H9 (cell line): ENCODE results near the gene PITPNB. TPM values are rescaled to one million over a fixed set of nuclear protein-coding genes. Genes with fewer than 3 reads are reported as not detected.

Source experiments
- DNase-seq: peaks from one replicate; pipeline ENCODE4 v3.0.0-alpha.2; 2017
- H2AFZ ChIP-seq: one replicate; pipeline ENCODE4 v1.6.1; 2013; ENCODE audit warnings: mild to moderate bottlenecking, low read length, control low read depth, moderate library complexity
- H2AK5ac ChIP-seq: 2 replicates; pipeline ENCODE4 v1.6.1; 2013; ENCODE audit warnings: low read length, control low read depth, mixed read lengths; ENCODE audit not compliant: insufficient read length
- H2BK120ac ChIP-seq: one replicate; pipeline ENCODE4 v1.6.1; 2013; ENCODE audit warnings: low read depth, mild to moderate bottlenecking, low read length, control low read depth, inconsistent platforms; ENCODE audit not compliant: poor library complexity, severe bottlenecking
- H2BK12ac ChIP-seq: 2 replicates; pipeline ENCODE4 v1.6.1; 2013; ENCODE audit warnings: low read length, control low read depth, mixed read lengths, low read depth; ENCODE audit not compliant: insufficient read length
- H2BK15ac ChIP-seq: 2 replicates; pipeline ENCODE4 v1.6.1; 2013; ENCODE audit warnings: low read depth, low read length, control low read depth
- H2BK20ac ChIP-seq: one replicate; pipeline ENCODE4 v1.6.1; 2013; ENCODE audit warnings: low read depth, mild to moderate bottlenecking, low read length, control low read depth, inconsistent platforms; ENCODE audit not compliant: poor library complexity, severe bottlenecking
- H2BK5ac ChIP-seq: 2 replicates; pipeline ENCODE4 v1.6.1; 2013; ENCODE audit warnings: low read length, control low read depth, mixed read lengths; ENCODE audit not compliant: insufficient read length
- H3K14ac ChIP-seq: 2 replicates; pipeline ENCODE4 v1.6.1; 2013; ENCODE audit warnings: low read length, control low read depth; ENCODE audit not compliant: insufficient read depth
- H3K18ac ChIP-seq: 2 replicates; pipeline ENCODE4 v1.6.1; 2013; ENCODE audit warnings: low read depth, mild to moderate bottlenecking, mixed read lengths, low read length, control low read depth; ENCODE audit not compliant: insufficient read length
- H3K23ac ChIP-seq: 2 replicates; pipeline ENCODE4 v1.6.1; 2013; ENCODE audit warnings: low read length, control low read depth, mixed read lengths, low read depth; ENCODE audit not compliant: insufficient read length
- H3K23me2 ChIP-seq: 2 replicates; pipeline ENCODE4 v1.6.1; 2013; ENCODE audit warnings: low read depth, mild to moderate bottlenecking, mixed read lengths, low read length, control low read depth; ENCODE audit not compliant: insufficient read length, poor library complexity, severe bottlenecking
- H3K27ac ChIP-seq: 2 replicates; pipeline ENCODE4 v1.5.1; 2013; ENCODE audit warnings: low read length, control low read depth, mixed read lengths, low read depth; ENCODE audit not compliant: insufficient read length
- H3K27me3 ChIP-seq: 2 replicates; pipeline ENCODE4 v1.6.1; 2013; ENCODE audit warnings: low read length, control low read depth, inconsistent platforms; ENCODE audit not compliant: insufficient read depth
- H3K4ac ChIP-seq: 2 replicates; pipeline ENCODE4 v1.6.1; 2013; ENCODE audit warnings: low read depth, mild to moderate bottlenecking, control low read depth, inconsistent platforms, low read length, moderate library complexity
- H3K4me1 ChIP-seq: 2 replicates; pipeline ENCODE4 v1.6.1; 2013; ENCODE audit warnings: low read length, control low read depth, inconsistent platforms; ENCODE audit not compliant: insufficient read depth
- H3K4me2 ChIP-seq: 2 replicates; pipeline ENCODE4 v1.6.1; 2013; ENCODE audit warnings: low read length, control low read depth, mixed read lengths; ENCODE audit not compliant: insufficient read length, insufficient read depth
- H3K56ac ChIP-seq: 2 replicates; pipeline ENCODE4 v1.6.1; 2013; ENCODE audit warnings: low read depth, mild to moderate bottlenecking, mixed read lengths, low read length, control low read depth; ENCODE audit not compliant: insufficient read length
- H3K79me1 ChIP-seq: 2 replicates; pipeline ENCODE4 v1.6.1; 2013; ENCODE audit warnings: low read depth, mild to moderate bottlenecking, moderate library complexity, low read length, control low read depth, inconsistent platforms; ENCODE audit not compliant: insufficient read depth, poor library complexity, severe bottlenecking
- H3K79me2 ChIP-seq: 2 replicates; pipeline ENCODE4 v1.6.1; 2013; ENCODE audit warnings: low read length, control low read depth, inconsistent platforms; ENCODE audit not compliant: insufficient read depth
- H3K9ac ChIP-seq: 2 replicates; pipeline ENCODE4 v1.6.1; 2013; ENCODE audit warnings: low read length, control low read depth, mixed read lengths; ENCODE audit not compliant: insufficient read length; ENCODE audit errors: extremely low read depth
- H3K9me3 ChIP-seq: one replicate; pipeline ENCODE4 v1.6.1; 2013; ENCODE audit warnings: low read depth, low read length, inconsistent platforms; ENCODE audit not compliant: control insufficient read depth
- H3T11ph ChIP-seq: one replicate; pipeline ENCODE4 v1.6.1; 2013; ENCODE audit warnings: mild to moderate bottlenecking, low read length, control low read depth, inconsistent platforms
- H4K20me1 ChIP-seq: one replicate; pipeline ENCODE4 v1.6.1; 2013; ENCODE audit not compliant: control insufficient read depth, insufficient read length, insufficient read depth
- H4K5ac ChIP-seq: 2 replicates; pipeline ENCODE4 v1.6.1; 2013; ENCODE audit warnings: low read depth, mild to moderate bottlenecking, mixed read lengths, low read length, control low read depth; ENCODE audit not compliant: insufficient read length
- H4K8ac ChIP-seq: replicated peaks from 2 replicates; pipeline ENCODE4 v1.6.1; 2013; ENCODE audit warnings: low read length, control low read depth, mixed read lengths, low read depth; ENCODE audit not compliant: insufficient read length
- H4K91ac ChIP-seq: 2 replicates; pipeline ENCODE4 v1.6.1; 2013; ENCODE audit warnings: low read depth, mild to moderate bottlenecking, moderate library complexity, mixed read lengths, low read length, control low read depth; ENCODE audit not compliant: insufficient read length
- H3K27ac Mint-ChIP-seq, 3 experiments: 2 replicates in 2 of 3; 3 replicates in 1 of 3; pipeline ENCODE4 v1.8.0; 2020 to 2021; ENCODE audit warnings: mixed read lengths in 3 of 3, mild to moderate bottlenecking in 1 of 3, moderate library complexity in 1 of 3
- H3K27me3 Mint-ChIP-seq: 2 replicates; pipeline ENCODE4 v1.8.0; 2021; ENCODE audit warnings: low read depth, mild to moderate bottlenecking, moderate library complexity, mixed read lengths
- H3K36me3 Mint-ChIP-seq, 3 experiments: 2 replicates in 2 of 3; 3 replicates in 1 of 3; pipeline ENCODE4 v1.8.0; 2020 to 2021; ENCODE audit warnings: low read depth in 3 of 3, mixed read lengths in 3 of 3; ENCODE audit not compliant: insufficient read depth in 1 of 3
- H3K4me1 Mint-ChIP-seq, 2 experiments: 2 replicates each; pipeline ENCODE4 v1.8.0; 2020; ENCODE audit warnings: mixed read lengths in 2 of 2
- H3K4me3 Mint-ChIP-seq, 2 experiments: 2 replicates in 1 of 2; 3 replicates in 1 of 2; pipeline ENCODE4 v1.8.0; 2020 to 2021; ENCODE audit warnings: mild to moderate bottlenecking in 2 of 2, mixed read lengths in 2 of 2, moderate library complexity in 1 of 2
- H3K9me3 Mint-ChIP-seq, 2 experiments: 2 replicates in 1 of 2; 3 replicates in 1 of 2; pipeline ENCODE4 v1.8.0; 2020; ENCODE audit warnings: mild to moderate bottlenecking in 2 of 2, mixed read lengths in 2 of 2, moderate library complexity in 1 of 2
- WGBS: extraction: QIAGEN DNeasy Blood & Tissue Kit; methylation state at CpG from one replicate; pipeline ENCODE4 v1.1.7; 2013; ENCODE audit warnings: missing lambda C conversion rate, low lambda C conversion rate, mixed read lengths; ENCODE audit not compliant: insufficient read length; ENCODE audit errors: extremely low coverage; 5-methylcytosine and 5-hydroxymethylcytosine counted together
- total RNA-seq: library from RNA; stranded (reverse); gene quantifications from 2 replicates; pipeline ENCODE4 v1.2.1, GENCODE V29; 2021
- TF ChIP-seq, protein P1 (sequence below): fragments of 200-600 bp; sonication (generic); conservative IDR thresholded peaks from 3 replicates; pipeline ENCODE4 v1.8.0; 2021; ENCODE audit warnings: antibody characterized with exemption, mild to moderate bottlenecking

Gene PITPNB
- total RNA-seq, 1 experiment from 2014 or later: 106 TPM

DNA sequence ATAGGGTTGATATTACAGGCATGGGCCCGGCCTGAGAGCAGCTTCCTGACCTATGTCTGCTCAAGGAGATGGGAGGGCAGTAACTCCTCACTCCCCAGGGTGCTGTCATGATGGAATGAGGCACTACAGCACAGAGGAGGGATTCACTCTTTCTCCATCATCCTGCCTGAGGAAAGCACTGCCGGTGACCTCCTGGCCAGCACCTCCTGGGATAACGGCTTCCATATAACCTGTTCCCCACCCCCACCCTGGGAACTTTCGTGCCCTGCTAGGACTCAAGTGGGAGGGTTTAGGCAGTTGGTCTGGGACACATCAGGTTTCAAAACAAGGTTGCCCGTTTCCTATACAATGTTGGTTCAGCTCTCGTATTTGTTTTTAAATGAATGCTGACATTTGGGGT is 74.8 kb downstream of the PITPNB start:
- H3K27ac Mint-ChIP-seq: no peak overlapping the region
- Histone ChIP-seq H3K4ac (no peak overlapping the region), H3K14ac (no peak overlapping the region), H3K4me1 (peaks cover 6% of the 10 kb centered on the region), H3K18ac (no peak overlapping the region), H4K5ac (no peak overlapping the region), H3K9ac (no peak overlapping the region), H2BK120ac (no peak overlapping the region), H2AFZ (no peak overlapping the region), H3K27me3 (no peaks in the 10 kb centered on the region), H2BK12ac (no peak overlapping the region), H2BK15ac (no peak overlapping the region), H4K20me1 (no peaks in the 10 kb centered on the region), H3K23ac (no peak overlapping the region), H2BK5ac (no peak overlapping the region), H2BK20ac (no peak overlapping the region), H3K79me1 (no peaks in the 10 kb centered on the region), H4K8ac (no peak overlapping the region), H3K9me3 (no peaks in the 10 kb centered on the region), H2AK5ac (no peak overlapping the region), H3K56ac (no peak overlapping the region), H3K27ac (no peak overlapping the region), H3K4me2 (no peak overlapping the region), H3T11ph (no peak overlapping the region), H3K79me2 (no peaks in the 10 kb centered on the region), H3K23me2 (no peaks in the 10 kb centered on the region), H4K91ac (no peak overlapping the region)
- H3K9me3 Mint-ChIP-seq: no peaks in the 10 kb centered on the region
- no CpG with 5 or more reads among the region's 6 CpGs for WGBS
- H3K36me3 Mint-ChIP-seq: peaks cover 5 to 8% (median 6%) of the 10 kb centered on the region in 3 experiments; a peak in 6 of 7 replicates
- H3K27me3 Mint-ChIP-seq: no peaks in the 10 kb centered on the region
- no peak overlapping the region; a peak in 1 of 5 replicates for H3K4me3 Mint-ChIP-seq
- no peak for DNase-seq
- TF ChIP-seq, protein P1, sequence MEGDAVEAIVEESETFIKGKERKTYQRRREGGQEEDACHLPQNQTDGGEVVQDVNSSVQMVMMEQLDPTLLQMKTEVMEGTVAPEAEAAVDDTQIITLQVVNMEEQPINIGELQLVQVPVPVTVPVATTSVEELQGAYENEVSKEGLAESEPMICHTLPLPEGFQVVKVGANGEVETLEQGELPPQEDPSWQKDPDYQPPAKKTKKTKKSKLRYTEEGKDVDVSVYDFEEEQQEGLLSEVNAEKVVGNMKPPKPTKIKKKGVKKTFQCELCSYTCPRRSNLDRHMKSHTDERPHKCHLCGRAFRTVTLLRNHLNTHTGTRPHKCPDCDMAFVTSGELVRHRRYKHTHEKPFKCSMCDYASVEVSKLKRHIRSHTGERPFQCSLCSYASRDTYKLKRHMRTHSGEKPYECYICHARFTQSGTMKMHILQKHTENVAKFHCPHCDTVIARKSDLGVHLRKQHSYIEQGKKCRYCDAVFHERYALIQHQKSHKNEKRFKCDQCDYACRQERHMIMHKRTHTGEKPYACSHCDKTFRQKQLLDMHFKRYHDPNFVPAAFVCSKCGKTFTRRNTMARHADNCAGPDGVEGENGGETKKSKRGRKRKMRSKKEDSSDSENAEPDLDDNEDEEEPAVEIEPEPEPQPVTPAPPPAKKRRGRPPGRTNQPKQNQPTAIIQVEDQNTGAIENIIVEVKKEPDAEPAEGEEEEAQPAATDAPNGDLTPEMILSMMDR: no peak
- H3K4me1 Mint-ChIP-seq: peaks cover 20 to 29% of the 10 kb centered on the region in 2 experiments
